ENCODE data around the gene IL17REL.

IL17REL gene

DNA sequence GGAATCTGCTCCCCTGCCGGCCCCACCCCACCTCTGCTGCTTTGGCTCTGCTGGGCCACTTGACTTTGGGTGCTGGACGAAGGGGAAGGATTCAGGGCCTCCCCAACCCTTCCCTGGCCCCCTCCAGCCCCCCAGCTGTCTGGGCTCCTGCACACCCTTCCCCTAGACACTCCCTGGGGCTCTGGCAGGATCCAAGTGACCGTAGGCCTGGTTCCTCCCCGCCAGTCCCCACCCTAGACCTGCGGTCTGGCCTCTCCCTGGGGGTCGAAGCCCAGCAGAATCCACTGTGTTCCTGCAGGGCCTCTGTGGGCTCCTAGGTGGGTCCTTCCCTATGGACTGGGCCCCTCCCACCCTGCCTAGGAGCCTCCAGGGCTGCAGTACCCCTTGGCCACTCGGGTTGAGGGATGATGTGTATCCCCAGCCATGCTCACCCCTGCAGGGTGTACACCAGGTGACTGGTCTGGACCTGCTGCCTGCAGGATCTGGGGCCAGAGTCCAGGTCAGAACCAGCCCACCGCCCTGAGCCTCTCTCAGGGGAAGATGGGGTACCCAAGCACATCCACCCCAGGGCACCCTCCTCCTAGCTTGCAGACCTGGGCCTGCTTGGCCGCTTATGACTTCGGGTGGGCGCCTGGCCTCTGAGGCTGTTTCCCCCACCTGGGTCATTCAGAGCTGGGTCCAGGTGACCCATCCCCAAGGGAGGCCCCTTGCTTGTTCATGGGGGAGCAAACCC is 46.4 kb downstream of the IL17REL start:
- DNase-seq, result no peak

DNA sequence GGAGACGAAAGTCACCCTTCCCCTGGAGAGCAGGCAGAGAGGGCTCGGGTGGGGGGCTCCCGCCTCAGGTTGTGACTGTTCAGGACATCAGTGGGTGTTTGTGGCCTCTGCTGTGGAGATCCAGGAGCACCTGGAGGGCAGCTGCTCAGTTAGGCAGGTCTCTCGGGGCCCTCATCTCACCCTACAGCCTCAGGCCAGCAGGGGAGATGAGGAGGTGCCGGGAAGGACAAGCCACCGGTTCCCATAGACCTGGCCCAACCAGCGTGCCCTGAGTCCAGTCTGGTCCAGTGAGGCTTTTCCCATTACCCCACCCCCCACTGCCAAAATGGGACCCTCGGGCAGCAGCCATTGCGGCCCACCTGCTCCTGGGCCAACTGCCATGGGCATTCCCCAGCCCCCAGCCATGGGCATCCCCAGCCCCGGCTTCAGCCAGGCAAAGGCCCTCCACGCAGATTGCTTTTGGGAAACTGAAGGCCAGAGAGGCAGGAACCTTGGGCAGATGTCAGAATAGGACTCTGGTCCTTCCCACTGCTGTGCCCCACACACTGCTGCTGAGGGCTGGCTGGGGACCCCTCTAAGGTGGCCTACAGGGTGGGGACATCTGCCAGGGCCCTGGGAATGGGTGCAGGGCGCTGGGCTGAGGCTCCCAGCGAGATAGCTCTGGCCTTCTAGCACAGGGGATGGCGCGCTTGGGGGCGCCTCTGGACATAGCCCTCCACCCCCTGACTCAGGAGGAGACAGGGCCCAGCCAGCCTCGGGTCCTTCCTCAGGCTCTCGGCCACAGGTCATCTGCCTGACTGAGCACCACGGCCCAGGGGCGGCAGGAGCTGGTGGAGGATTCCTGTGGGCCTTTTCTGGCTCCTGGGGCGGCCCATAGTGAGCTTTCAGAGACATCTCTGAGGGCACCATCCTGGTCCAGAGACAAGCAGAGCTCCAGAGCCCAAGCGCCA is 47.2 kb downstream of the IL17REL start:
- DNase-seq, result no peak

DNA sequence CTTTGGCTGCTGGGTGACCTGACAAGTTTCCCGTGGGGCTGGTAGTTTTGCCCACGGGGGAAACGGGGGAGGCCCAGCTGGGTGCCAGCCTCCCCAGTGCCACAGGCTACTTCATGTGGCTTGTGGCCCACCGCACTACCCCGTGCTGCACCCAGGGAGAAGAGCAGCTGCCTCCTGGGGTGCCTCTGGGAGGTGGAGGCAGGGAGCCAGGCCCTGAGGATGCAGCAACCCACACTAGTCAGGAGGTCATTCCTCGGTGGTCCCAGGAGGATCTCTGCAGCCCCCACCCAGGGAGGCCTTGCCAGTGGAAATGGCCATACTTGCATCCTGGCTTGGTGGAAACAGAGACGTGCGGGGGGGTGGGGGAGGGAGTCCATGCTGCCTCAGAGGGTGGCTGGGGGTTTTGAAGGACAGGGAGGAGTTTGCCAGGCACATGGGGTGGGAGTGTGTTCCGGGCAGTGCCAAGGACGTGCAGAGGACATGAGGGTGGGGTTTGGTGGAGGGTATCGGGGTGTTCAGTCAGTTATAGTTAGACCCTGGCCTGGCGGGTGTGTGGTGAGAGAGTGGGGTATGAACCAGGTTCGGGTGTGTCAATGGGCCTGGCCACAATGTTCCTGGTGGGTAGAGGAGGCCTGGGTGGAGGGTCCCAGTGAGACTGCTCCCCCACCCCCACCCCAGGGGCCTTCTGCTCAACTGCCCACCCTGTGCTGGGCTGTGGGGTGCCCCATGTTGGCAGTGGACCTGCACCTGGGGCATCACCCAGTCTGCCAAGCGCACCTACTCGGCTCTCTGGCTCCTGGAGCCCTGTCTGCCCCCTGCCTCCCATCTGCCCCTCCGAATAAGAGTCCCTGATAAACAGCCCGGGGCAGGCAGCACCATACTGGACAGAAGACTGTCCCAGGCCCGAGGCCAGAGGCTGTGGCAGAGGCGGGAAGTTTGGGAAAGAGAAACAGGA is 48.2 kb downstream of the IL17REL start:
- no peak for DNase-seq

DNA sequence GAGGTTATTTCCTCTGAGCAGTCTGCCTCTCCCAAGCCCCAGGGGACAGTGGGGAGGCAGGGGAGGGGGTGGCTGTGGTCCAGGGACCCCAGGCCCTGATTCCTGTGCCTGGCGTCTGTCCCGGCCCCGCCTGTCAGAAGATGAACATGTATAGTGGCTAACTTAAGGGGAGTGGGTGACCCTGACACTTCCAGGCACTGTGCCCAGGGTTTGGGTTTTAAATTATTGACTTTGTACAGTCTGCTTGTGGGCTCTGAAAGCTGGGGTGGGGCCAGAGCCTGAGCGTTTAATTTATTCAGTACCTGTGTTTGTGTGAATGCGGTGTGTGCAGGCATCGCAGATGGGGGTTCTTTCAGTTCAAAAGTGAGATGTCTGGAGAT is 48.9 kb downstream of the IL17REL start:
- no peak for DNase-seq

DNA sequence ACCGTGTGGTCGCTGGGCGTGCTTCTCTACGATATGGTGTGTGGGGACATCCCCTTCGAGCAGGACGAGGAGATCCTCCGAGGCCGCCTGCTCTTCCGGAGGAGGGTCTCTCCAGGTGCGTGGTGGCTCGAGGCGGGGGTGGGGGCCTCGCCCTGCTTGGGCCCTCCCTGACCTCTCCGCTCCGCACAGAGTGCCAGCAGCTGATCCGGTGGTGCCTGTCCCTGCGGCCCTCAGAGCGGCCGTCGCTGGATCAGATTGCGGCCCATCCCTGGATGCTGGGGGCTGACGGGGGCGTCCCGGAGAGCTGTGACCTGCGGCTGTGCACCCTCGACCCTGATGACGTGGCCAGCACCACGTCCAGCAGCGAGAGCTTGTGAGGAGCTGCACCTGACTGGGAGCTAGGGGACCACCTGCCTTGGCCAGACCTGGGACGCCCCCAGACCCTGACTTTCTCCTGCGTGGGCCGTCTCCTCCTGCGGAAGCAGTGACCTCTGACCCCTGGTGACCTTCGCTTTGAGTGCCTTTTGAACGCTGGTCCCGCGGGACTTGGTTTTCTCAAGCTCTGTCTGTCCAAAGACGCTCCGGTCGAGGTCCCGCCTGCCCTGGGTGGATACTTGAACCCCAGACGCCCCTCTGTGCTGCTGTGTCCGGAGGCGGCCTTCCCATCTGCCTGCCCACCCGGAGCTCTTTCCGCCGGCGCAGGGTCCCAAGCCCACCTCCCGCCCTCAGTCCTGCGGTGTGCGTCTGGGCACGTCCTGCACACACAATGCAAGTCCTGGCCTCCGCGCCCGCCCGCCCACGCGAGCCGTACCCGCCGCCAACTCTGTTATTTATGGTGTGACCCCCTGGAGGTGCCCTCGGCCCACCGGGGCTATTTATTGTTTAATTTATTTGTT is 49.6 kb downstream of the IL17REL start:
- no peak for DNase-seq

DNA sequence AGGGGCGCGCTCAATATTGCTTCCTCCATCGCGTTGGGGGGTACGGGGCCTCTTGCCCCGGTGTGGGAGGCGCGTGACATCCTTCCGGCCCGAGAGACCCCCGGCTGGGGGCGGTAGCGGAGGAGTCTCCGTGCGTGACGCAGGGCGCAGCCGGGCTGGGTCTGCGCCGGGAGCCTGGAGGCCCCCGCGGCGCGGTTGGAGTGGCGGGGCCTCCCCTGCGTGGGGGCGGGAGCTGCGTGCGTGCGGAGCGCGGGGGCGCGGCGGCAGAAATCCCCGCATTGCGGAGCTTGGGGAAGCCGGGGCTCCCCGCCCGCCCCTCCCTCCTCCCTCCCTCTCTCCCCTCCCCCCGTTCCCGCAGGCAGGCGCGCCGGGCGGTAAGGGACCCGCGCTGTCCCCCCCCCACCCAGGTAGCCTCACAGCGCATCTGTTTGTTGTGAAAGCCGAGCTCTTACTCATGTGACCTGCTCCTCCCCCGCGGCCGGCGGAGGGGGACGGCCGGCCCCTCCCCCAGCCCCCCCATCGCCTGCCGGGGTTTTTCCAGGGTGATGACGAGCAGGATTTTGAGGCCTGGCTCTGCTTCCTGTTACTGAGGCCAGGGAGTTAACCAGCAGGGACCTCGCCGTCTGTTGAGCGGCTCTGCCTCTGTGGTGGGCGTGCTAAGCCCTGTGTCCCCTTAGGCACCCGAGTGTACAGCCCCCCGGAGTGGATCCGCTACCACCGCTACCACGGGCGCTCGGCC is 50.4 kb downstream of the IL17REL start:
- peak; percentile 88 for DNase-seq

DNA sequence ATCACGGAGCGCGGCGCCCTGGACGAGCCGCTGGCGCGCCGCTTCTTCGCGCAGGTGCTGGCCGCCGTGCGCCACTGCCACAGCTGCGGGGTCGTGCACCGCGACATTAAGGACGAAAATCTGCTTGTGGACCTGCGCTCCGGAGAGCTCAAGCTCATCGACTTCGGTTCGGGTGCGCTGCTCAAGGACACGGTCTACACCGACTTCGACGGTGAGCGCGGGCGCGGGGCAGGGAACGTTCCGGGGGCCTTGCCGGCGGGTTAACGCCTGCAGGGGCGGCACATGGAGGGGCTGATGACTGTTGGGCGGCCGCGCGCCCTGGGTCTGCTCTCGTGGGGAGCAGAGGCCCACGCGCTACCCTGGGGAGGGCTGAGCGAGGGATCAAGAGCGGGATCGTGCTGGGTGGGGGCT is 51.0 kb downstream of the IL17REL start:
- DNase-seq, result no peak

DNA sequence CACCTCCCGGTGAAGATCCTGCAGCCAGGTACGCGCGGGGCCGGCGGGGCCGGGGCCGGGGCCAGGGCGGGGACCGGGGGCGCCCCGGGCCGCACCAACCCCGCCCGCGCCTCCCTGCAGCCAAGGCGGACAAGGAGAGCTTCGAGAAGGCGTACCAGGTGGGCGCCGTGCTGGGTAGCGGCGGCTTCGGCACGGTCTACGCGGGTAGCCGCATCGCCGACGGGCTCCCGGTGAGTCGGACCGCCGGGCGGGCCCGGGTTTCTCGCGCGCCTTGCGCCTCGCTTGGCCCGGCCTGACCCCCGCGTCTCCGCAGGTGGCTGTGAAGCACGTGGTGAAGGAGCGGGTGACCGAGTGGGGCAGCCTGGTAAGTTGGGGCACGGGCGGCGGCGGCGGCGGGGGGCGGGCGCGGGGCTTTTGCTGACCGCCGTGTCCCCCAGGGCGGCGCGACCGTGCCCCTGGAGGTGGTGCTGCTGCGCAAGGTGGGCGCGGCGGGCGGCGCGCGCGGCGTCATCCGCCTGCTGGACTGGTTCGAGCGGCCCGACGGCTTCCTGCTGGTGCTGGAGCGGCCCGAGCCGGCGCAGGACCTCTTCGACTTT is 51.5 kb downstream of the IL17REL start:
- no peak for DNase-seq

DNA sequence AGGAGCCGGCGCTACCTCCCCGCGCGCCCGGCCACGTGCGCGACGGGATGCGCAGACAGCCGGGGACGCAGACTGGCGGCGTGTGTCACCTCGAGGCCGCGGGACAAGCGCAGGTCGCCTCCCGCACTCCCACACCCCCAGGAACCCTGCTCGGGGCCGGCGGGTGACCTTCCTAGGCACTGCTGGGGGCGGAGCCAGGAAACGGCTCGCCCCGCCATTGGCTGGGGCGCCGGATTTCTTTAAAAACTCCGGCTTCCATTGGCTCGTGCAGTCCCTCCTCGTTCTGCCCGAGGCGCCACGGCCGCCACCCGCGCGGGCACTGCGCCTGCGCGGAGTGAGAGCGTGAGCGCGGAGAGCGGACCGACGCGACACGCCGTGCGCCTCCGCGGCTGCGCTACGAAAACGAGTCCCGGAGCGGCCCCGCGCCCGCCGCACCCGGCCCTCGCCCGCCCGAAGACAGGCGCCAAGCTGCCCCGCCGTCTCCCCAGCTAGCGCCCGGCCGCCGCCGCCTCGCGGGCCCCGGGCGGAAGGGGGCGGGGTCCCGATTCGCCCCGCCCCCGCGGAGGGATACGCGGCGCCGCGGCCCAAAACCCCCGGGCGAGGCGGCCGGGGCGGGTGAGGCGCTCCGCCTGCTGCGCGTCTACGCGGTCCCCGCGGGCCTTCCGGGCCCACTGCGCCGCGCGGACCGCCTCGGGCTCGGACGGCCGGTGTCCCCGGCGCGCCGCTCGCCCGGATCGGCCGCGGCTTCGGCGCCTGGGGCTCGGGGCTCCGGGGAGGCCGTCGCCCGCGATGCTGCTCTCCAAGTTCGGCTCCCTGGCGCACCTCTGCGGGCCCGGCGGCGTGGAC is 52.2 kb downstream of the IL17REL start, which contains the start of gene PIM3:
PIM3 (plus strand) TSS at position 614 of the 846 bp plus-strand sequence; CDS start at position 790, 176 bp downstream.
- DNase-seq, result peak; percentile 93

DNA sequence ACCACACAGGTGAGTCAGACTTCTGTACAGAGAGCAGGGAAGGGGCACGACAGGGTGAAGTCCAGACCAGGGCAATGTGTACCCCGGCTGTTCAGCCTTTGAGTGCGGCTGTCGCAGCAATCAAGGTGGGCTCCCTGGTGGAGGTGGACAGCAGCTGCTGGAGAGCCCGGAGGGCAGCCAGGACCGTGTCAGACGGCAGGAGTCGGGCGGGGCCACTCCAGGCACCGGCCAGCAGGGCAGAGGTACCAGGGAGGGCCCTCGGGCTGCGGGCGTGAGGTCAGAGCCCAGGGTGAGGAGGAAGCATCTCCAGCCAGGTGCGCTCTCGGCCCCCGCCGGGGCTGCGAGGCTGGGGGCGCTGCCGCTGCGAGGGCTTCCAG is 52.8 kb downstream of the IL17REL start:
- no peak for DNase-seq

DNA sequence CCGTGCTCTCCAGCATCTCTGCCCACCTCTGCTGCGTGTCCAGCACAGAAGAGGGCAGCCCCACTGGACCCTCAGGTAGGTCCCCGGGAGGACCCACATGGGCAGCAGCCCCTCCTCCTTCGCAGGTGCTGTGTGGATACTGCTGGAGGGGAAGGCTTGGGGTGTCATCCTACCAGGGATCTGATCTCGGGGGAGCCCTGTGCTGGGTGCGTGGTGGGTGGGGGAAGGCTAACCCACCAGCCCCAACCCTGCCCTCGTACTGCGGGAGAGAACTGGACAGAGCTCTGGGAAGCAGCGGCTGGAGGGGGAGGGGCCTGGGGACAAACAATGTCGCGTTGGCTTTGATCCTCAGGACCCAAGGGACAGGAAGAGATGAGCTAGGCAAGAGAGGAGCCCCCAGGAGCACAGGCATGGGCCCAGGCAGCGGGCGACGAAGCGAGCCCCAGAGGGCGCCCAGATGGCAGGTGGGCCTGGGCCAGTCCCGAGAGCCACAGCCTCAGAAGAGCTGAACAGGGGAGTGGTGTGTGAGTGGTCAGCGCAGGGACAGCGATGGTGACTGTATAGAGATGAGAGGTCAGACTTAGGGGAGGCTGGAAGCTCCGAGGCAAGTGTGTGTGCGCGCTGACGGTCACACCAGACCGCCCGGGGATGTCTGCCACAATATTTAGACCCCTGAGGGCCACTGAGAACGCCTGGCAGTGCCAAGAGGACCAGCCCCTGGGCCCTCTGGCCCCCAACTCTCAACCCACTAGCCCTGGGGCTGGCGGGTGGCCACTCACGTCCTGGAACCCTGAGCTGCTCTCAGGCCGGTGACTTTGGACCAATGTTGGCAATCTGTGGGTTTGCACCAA is 53.4 kb downstream of the IL17REL start:
- DNase-seq, result no peak

DNA sequence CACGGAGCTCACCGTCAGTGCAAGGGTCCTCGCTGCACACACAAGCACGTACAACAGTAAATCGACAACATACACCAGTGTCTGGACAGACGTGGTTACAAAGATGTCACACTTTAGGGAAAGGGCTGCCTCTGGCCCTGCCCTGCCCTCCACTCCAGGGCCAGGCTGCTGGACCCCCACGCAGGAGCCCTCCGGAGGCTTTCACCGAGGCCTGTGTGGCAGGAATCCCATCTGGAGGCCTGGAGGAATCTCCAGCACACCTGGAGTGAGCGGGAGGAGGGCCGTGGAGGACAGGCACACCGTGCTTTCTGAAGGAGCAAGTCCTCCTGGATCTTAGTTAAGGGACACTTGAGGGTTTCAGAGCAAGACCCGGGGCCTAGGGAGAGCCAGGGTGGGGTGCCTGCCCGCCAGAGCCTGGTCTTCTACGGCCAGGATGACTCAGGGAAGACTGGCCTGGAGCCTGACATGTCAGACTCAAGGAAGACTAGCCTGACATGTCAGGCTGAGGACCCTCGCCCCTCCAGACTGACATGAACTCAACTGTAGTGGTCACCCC is 54.1 kb downstream of the IL17REL start:
- DNase-seq, result no peak

DNA sequence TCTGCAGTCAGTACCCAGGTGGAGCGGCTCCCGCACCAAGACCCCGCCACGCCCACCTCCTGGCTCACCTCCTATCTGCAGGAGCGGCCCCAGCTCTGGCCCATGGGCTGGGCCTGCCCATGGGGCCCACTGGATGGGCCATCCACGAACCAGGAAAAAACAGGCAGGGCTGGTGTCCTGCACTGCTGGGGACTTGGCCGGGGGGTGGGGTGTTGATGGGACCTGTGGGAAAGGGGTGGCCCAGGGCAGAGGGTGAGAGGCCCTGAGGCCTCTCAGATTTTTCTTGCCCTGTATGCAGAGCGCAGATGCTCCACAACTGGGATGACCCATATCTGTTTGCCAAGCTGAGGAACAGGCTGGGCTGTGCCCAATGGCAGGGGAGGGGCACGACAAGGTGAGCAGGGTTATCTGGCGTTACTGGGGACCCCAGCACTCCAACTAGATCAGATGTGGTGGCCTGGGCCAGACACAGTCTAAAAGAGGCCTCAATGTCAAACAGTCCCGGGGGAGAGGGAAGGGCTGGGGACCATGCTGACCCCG is 54.7 kb downstream of the IL17REL start:
- DNase-seq, result no peak

DNA sequence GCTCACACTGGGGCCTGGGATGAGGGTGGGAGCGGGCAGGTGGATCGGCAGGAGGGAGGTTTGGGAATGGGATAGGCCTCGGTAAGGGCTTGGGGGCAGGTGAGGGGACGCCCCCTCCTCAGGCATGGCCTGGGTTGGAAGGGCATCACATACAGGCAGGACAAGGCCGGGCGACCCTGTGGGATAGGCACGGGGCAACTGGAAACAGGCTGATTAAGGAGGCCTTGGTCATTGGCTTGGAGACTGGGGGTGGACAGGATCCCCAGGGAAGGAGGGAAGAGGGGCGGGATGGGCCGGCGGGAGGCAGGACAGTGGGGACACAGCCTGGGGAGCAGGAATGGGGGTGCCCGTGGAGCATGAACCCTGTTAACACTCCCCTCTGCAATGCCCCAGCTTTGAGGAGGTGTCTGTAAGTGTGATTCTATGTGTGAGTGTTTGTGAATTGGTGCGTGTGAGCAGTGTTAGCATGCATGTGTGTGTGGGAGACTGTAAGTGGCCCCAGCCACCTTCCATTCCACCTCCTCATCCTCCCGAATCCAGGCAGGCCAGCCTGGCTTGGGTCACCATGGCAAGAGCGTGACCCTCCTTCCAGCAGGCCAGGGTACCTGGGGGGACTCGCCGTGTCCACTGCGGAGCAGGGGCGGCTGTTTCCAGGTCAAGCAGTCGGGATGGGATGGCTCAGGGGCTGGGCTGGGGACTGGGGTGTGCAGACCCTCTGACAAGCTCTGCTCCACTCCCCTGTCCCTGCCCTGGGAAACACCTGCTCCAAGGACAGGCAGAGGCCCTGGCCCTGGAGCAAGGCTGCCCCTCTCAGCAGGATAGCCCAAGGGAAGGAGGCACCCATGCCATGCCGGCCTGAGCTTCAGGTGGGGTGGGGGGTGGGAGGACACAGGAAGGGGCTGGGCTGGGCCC is 55.4 kb downstream of the IL17REL start:
- DNase-seq, result no peak

DNA sequence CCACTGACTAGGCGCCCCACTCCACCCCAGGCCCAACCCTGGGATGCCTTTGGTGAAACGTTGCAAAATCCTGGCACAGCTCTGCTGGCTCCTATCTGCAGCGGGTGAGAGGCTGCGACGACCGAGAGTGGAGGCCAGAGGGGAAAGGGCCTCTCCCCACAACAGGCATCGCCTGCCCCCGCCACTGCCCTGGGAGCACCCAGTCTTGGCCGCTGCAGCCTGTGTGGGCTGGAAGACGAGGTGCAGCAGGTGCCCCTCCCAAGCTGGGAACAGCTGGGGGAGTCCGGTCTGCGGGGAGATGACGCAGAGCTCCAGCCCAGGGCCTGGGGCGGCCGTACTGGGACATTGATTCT is 56.2 kb downstream of the IL17REL start:
- DNase-seq, result no peak

DNA sequence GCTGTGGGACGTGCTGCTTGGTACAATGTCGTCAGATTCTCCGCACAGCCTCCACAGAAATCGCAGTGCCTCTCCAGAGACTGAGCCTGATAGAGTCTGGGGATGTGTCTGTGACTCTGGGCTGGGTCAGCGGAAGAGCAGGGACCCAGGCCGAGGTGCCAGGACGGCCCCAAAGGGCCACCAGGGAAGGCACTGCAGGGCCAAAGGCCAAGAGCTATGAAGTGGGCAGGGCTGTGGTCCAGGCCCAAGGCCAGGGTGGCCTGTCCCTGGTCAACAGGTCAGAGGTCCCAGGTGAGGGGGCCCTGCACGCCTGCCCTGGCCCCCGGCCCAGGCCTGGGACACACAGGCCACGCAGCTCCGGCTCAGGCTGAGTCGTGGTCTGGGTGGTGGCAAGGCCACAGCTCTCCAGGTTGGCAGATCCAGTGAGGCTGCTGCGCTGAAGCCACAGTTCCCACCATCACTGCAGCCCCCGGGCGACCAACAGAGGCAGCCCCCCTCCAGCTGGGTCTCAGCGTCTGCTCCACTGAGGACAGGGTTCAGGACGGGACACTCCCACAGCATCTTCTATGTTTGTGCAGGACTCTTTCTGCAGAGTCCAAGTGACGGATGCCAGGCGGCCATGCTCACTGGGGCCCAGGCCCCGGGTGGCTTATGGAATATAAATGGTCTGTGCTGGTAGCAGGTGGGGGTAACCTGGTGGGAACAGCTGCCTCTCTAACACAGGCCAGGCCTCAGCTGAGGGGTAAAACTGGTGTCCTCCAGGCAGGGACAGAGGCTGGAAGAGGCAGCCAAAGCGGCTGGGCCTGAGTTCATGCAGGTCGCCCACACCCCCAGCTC is 56.8 kb downstream of the IL17REL start:
- DNase-seq, result no peak
